T-helper 22 cell (primary cell): ENCODE data around the gene ULK4.
"Not testable (repeated sequence)": the region's sequence is repeated elsewhere in the genome, so short reads cannot be mapped to it uniquely, and the experiment has no call there.

ENCODE experiments used
- DNase-seq: peaks from one replicate; pipeline ENCODE4 v3.0.0-alpha.2; 2020; ENCODE audit warnings: low read depth

ULK4 gene

GRCh38 chr3:41431386-41431785 is 530.5 kb downstream of the ULK4 start:
- DNase-seq, result no peak

- no peak for DNase-seq
Observed at GRCh38 chr3:41430886-41431285, 531.0 kb downstream of the ULK4 start.

- DNase-seq, result no peak
Observed at GRCh38 chr3:41430391-41430790, 531.5 kb downstream of the ULK4 start.

GRCh38 chr3:41426485-41426884 is 535.4 kb downstream of the ULK4 start:
- DNase-seq, result no peak

GRCh38 chr3:41424543-41425300 is 537.2 kb downstream of the ULK4 start:
- DNase-seq, result no peak

GRCh38 chr3:41419809-41420208 is 542.1 kb downstream of the ULK4 start:
- DNase-seq, result no peak

GRCh38 chr3:41418961-41419691 is 542.8 kb downstream of the ULK4 start:
- DNase-seq, result no peak

- DNase-seq, result no peak
Observed at GRCh38 chr3:41417574-41417973, 544.3 kb downstream of the ULK4 start.

- DNase-seq, result no peak
Observed at GRCh38 chr3:41411065-41411464, 550.8 kb downstream of the ULK4 start.

- DNase-seq, result no peak
Observed at GRCh38 chr3:41405466-41405865, 556.4 kb downstream of the ULK4 start.

GRCh38 chr3:41404582-41404981 is 557.3 kb downstream of the ULK4 start:
- no peak for DNase-seq

GRCh38 chr3:41394896-41395295 is 567.0 kb downstream of the ULK4 start:
- DNase-seq, result no peak

- DNase-seq, result not testable (repeated sequence)
Observed at GRCh38 chr3:41370765-41371535, 591.0 kb downstream of the ULK4 start.

GRCh38 chr3:41370307-41370706 is 591.6 kb downstream of the ULK4 start:
- no peak for DNase-seq

- no peak for DNase-seq
Observed at GRCh38 chr3:41369838-41370237, 592.1 kb downstream of the ULK4 start.

GRCh38 chr3:41365973-41366372 is 595.9 kb downstream of the ULK4 start:
- no peak for DNase-seq

- DNase-seq, result no peak
Observed at GRCh38 chr3:41364736-41365135, 597.2 kb downstream of the ULK4 start.

GRCh38 chr3:41363830-41364523 is 597.9 kb downstream of the ULK4 start:
- no peak for DNase-seq

- DNase-seq, result no peak
Observed at GRCh38 chr3:41362638-41363559, 599.0 kb downstream of the ULK4 start.

GRCh38 chr3:41357271-41357670 is 604.6 kb downstream of the ULK4 start:
- DNase-seq, result no peak

- no peak for DNase-seq
Observed at GRCh38 chr3:41356775-41357174, 605.1 kb downstream of the ULK4 start.
